Esophagus muscularis mucosa (tissue), 4 donors: Measurements from ENCODE around the gene MAN1A2.

Experiments used
- EP300 ChIP-seq: sonication (generic); formaldehyde crosslinking; IDR thresholded peaks from one replicate; pipeline ENCODE4 v1.6.1; 2017; ENCODE audit warnings: antibody characterized with exemption
- POLR2A ChIP-seq: fragments of 450-650 bp; IDR thresholded peaks from one replicate; pipeline ENCODE4 v1.6.1; 2017; ENCODE audit warnings: antibody characterized with exemption, moderate library complexity, mild to moderate bottlenecking, low read depth
- POLR2AphosphoS5 ChIP-seq, 2 donors: sonication (generic); formaldehyde crosslinking; IDR thresholded peaks; one replicate each; pipeline ENCODE4 v1.6.1; 2017; ENCODE audit warnings: antibody characterized with exemption in 2 of 2
- TF ChIP-seq, protein P1 (sequence below), 3 experiments: fragments of 200-600 bp in 2 of 3; fragments of 450-650 bp in 1 of 3; sonication (generic) in 2 of 3; IDR thresholded peaks; one replicate each; pipeline ENCODE4 v1.5.1; 2017 to 2019; ENCODE audit warnings: antibody characterized with exemption in 3 of 3, mild to moderate bottlenecking in 2 of 3, moderate library complexity in 1 of 3

DNA sequence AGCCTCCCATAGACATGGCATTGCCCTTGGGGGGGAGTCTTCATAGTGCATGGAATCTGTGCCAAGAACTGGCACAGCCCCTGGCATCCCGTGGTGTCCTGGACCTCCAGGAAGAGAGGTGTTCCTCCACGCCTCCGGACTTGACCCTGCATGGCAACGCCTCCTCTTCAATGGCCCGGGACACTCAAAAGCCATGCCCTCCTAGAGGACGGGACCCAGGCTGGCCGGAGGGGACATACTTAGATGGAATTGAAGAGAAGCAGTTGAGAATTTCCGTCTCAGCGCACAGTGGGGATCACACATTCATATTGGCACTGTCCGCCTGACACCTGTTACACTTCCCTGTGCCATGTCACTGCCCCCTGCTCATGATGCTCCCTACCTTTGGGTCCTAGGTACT, 200.2 kb downstream of the MAN1A2 start:
- TF ChIP-seq POLR2A (no peak), POLR2AphosphoS5 (IDR thresholded peaks at IDR 0.05) (no peak), EP300 (no peak)
- TF ChIP-seq, protein P1, sequence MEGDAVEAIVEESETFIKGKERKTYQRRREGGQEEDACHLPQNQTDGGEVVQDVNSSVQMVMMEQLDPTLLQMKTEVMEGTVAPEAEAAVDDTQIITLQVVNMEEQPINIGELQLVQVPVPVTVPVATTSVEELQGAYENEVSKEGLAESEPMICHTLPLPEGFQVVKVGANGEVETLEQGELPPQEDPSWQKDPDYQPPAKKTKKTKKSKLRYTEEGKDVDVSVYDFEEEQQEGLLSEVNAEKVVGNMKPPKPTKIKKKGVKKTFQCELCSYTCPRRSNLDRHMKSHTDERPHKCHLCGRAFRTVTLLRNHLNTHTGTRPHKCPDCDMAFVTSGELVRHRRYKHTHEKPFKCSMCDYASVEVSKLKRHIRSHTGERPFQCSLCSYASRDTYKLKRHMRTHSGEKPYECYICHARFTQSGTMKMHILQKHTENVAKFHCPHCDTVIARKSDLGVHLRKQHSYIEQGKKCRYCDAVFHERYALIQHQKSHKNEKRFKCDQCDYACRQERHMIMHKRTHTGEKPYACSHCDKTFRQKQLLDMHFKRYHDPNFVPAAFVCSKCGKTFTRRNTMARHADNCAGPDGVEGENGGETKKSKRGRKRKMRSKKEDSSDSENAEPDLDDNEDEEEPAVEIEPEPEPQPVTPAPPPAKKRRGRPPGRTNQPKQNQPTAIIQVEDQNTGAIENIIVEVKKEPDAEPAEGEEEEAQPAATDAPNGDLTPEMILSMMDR (IDR thresholded peaks at IDR 0.05) = no peak
